Stimulated activated naive CD8-positive, alpha-beta T cell treated with anti-CD3 and anti-CD28 coated beads, Interleukin-15, amount 100 ng/mL, for 72 hours (primary cell): Measurements from ENCODE around the gene D2HGDH.

ENCODE experiments used
- ATAC-seq: fragments of 150-1000 bp; cut with Tn5 transposase; 2 replicates; pipeline ENCODE4 v1.10.0; 2021; ENCODE audit warnings: mild to moderate bottlenecking, moderate library complexity
- DNase-seq, 2 donors: peaks; one replicate each; pipeline ENCODE4 v3.0.0; 2021 to 2022
- H3K27ac Mint-ChIP-seq, 2 donors: one replicate each; pipeline ENCODE4 v1.8.0; 2022; ENCODE audit warnings: mild to moderate bottlenecking in 2 of 2, mixed read lengths in 2 of 2, moderate library complexity in 2 of 2
- H3K27me3 Mint-ChIP-seq: one replicate; pipeline ENCODE4 v1.8.0; 2022; ENCODE audit warnings: mixed read lengths
- H3K4me1 Mint-ChIP-seq: one replicate; pipeline ENCODE4 v1.8.0; 2022; ENCODE audit warnings: mild to moderate bottlenecking, mixed read lengths
- H3K4me3 Mint-ChIP-seq, 2 donors: one replicate each; pipeline ENCODE4 v1.8.0; 2022; ENCODE audit warnings: mild to moderate bottlenecking in 2 of 2, mixed read lengths in 2 of 2, moderate library complexity in 1 of 2
- H3K9me3 Mint-ChIP-seq, 2 donors: one replicate each; pipeline ENCODE4 v1.8.0; 2022; ENCODE audit warnings: mixed read lengths in 2 of 2

The D2HGDH gene

DNA sequence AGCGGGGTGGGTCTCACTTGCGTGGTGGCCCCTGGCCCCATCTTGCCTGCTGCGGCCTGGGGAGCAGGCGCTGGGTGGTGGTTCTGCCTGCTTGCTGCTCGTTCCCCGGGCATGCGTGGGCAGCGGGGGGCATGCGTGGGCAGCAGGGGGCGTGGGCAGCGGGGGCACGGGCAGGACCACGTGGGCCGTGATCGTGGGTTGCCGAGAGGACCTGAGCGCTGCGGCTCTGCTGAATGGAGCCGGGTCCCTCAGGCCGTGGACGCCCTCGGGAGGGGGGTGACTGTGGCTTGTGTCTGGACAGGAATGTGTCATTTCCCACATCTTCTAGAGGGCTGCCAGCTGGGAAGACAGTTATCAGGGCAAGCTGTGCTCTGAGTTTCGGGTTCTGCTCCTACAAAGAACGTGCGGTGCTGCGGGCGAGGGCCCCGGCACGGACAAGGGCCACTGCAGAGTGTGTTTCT lies 33.9 kb downstream of the D2HGDH start:
- H3K4me1 Mint-ChIP-seq: peaks cover 28% of the 10 kb centered on the region
- DNase-seq: no peak
- H3K4me3 Mint-ChIP-seq: no peak overlapping the region
- no peaks in the 10 kb centered on the region for H3K9me3 Mint-ChIP-seq
- peak overlapping the region in 1 of 2 donors; percentile 12 for H3K27ac Mint-ChIP-seq
- H3K27me3 Mint-ChIP-seq: no peaks in the 10 kb centered on the region
- ATAC-seq: no peak

DNA sequence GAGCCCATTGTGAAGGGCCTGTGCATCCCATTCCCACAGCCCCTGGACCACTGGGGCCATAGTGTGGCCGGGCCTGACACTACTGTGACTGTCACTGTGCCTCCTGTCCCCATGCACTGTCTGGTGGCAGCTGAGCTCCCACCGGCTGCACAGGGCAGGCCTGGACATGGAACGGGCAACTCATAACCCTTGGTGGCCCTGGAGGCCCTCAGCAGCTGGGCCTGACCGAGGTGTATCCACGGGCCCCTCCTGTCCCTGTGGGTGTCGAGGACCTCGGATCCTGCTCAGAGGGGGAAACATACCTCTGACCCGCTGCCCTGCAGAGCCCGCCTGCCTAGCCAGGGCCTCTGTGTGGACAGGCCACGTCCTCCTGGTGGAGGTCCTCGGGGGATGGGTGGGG lies 34.4 kb downstream of the D2HGDH start:
- Mint-ChIP-seq H3K4me3 (no peak overlapping the region), H3K4me1 (peaks cover 26% of the 10 kb centered on the region), H3K27ac (peak overlapping the region in 1 of 2 donors; percentile 27), H3K9me3 (no peaks in the 10 kb centered on the region), H3K27me3 (no peaks in the 10 kb centered on the region)
- ATAC-seq (no peak), DNase-seq (no peak)

DNA sequence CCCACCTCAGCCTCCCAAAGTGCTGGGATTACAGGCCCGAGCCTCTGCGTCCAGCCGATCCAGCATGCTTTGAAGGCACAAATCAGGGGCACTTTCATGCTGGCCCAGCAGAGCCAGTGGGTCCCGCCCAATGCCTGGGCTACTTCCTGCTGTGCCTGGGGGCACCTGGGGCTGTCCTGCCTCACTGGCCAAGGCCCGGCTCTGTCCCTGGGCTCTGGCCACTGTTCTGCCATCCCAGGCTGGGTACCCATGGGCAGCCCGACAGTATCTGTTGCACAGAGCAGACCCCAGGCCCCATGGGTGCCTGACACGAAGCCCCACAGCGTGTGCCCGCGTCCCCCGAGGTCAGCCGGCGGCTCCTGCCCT lies 35.4 kb downstream of the D2HGDH start:
- H3K27me3 Mint-ChIP-seq: no peaks in the 10 kb centered on the region
- ATAC-seq (no peak), DNase-seq (no peak)
- no peak overlapping the region for H3K27ac Mint-ChIP-seq
- H3K4me3 Mint-ChIP-seq: no peak overlapping the region
- peaks cover 26% of the 10 kb centered on the region for H3K4me1 Mint-ChIP-seq
- no peaks in the 10 kb centered on the region for H3K9me3 Mint-ChIP-seq

DNA sequence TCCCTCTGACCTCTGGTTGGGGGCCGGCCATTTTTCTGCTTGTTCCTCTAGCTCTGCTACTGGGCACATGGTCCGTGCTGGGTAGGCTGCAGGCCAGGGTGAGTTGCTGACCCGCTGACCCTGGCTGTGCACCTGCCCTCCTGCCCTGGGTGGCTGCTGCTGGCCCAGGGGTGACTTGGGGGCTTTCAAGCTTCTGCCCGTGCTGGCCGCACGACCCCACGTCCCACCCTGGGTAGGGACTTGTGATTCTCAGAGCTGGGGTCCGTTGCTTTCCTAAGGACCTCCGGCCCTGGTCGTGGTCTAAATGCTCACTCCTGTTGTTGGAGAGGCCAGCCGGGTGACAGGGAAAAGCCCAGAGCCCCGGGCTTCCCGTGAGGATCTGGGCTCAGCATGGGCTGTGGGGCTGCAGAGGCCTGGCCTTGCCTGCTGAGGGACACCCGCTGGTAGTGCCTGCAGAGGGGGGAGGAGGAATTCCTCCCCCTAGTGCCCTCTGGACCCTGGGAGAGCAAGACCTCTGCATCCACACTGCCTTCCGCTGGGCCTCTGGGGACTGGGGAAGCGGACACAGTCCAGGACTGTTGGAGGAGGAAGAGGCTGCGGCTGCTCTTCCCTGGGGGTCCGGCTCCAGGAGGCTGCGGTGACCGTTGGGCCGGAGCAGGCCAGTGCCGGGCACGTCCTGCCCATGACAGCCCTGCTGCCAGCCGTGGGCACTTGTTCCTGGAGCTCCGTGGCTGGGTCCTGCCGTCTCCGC lies 35.9 kb downstream of the D2HGDH start:
- H3K27ac Mint-ChIP-seq: no peak overlapping the region
- H3K4me3 Mint-ChIP-seq: peak overlapping the region in 1 of 2 donors; percentile 13
- H3K9me3 Mint-ChIP-seq: no peaks in the 10 kb centered on the region
- ATAC-seq (no peak), DNase-seq (no peak)
- H3K4me1 Mint-ChIP-seq: peaks cover 26% of the 10 kb centered on the region
- H3K27me3 Mint-ChIP-seq: peaks cover 4% of the 10 kb centered on the region

DNA sequence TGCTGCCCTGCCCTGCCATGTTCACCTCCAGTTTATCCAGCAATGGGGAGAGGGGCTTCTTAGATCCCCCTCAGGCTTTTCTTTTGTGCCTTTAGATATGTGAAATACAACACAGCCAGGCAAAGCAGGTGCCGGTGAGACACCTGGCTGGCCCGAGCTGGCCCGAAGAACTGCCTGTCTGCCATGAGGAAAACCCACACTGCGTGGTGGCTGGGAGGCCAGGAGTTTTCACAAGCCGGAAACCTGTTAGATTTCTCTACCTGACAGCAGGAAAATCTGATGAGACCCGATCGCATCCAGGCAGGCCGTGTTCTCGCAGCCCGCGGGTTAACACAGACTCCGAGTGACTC lies 36.5 kb downstream of the D2HGDH start:
- Mint-ChIP-seq H3K4me3 (no peak overlapping the region), H3K27me3 (peaks cover 10% of the 10 kb centered on the region), H3K4me1 (peaks cover 26% of the 10 kb centered on the region), H3K9me3 (no peaks in the 10 kb centered on the region), H3K27ac (peak overlapping the region; percentile 34 to 46)
- DNase-seq (no peak), ATAC-seq (no peak)

DNA sequence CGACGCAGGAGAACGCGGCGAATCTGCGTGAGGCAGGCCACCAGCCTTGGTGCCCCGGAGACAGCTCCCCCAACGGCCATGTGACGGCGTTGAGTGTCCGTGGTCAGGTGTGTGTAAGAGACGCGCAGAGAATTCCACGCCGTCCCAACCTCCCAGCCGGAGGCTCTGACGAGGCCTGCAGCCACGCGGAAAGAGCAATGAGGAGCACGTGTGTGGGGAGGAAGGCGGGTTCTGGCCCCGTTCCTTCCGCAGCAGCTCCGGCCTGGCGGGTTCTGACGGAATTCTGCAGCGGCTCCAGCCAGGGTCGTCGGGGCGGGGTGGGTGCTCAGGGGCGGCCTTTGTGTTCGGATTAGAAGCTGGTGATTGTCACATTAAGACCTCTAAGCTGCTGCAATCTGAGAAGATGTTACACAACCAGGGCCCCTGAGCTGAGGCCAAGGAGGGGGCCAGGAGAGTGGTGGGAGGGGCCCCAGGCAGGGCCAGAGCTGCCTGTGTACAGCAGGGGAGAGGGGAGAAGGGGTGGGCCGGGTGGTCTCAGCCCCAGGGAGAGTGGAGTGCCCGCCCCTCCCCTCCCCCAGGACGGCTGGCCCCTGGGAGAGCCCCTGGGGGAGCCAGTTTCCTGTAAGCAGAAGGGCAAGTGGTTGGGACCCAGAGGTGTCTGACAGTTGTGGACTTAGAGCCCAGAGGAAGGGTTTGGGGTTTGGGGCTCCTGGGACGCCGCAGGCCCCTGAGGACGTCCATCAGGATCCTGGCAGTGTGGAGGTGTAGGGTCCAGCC lies 37.0 kb downstream of the D2HGDH start:
- Mint-ChIP-seq H3K4me3 (peak overlapping the region; percentile 52 to 72), H3K27me3 (peaks cover 12% of the 10 kb centered on the region), H3K4me1 (peaks cover 26% of the 10 kb centered on the region), H3K27ac (peak overlapping the region; percentile 65 to 97), H3K9me3 (no peaks in the 10 kb centered on the region)
- ATAC-seq (peak; percentile 47), DNase-seq (no peak)

DNA sequence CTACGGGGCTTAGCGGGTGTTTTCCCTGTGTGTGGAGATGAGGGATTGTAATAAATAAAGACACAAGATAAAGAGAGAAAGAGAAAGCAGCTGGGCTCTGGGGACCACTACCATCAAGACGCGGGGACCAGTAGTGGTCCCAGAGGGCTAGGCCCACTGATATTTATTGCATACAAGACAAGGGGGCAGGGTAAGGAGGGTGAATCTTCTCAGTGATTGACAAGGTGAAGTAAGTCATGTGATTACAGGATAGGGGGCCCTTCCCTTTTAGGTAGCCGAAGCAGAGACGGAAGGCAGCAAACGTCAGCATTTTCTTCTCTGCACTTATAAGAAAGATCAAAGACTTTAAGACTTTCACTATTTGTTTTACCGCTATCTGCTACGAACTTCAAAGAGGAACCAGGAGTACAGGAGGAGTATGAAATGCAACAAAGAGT lies 37.7 kb downstream of the D2HGDH start:
- peak overlapping the region; percentile 52 to 72 for H3K4me3 Mint-ChIP-seq
- ATAC-seq (no peak), DNase-seq (peak; percentile 31 to 44)
- H3K4me1 Mint-ChIP-seq: peaks cover 26% of the 10 kb centered on the region
- peaks cover 14% of the 10 kb centered on the region for H3K27me3 Mint-ChIP-seq
- no peaks in the 10 kb centered on the region for H3K9me3 Mint-ChIP-seq
- H3K27ac Mint-ChIP-seq: peak overlapping the region; percentile 65 to 97

DNA sequence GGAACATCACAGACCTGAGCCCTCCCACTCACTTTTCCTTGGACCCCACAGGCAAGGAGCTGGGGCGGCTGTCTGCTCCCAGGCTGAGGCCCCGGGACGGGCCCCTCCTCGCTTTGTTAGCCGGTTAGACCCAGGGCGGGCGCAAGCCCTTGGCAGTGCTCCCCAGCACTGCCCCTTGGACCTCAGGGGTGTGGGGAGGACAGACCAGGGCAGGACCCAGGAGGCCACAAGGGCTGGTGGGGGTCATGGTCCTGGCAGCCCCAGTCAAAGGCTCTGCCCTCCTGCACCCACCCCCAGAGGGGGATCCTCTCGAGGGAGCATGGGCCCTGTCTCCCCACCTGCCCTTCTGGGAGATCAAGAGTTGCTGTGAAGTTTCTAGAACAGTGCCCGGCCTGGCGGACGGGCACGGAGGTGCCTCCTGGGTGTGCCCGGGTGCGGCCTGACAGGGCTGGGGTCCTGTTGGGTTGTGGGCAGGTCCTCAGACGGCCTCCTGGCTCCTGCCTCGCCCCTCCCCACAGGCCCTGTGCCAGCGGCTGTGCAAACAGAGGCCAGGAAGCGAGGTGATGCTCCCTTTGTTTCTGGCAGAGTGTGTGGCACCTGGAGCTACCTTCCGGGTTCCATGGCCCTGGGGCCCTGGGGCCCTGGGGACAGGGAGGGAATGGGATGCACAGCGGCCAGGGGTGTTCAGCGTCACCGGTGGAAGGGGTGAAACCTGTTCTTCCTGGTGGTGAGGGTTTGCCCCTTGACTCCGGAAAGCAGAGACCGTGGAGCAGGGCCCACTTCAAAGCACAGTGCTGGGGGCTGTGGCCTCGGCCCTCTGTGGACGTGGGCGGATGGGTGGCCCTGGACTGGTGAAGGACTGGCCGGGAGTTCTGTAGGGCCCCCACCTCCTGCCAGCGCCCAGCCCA lies 39.3 kb downstream of the D2HGDH start:
- H3K27ac Mint-ChIP-seq: no peak overlapping the region
- H3K9me3 Mint-ChIP-seq: no peaks in the 10 kb centered on the region
- peak; percentile 25 for ATAC-seq
- no peak overlapping the region for H3K4me3 Mint-ChIP-seq
- peaks cover 19% of the 10 kb centered on the region for H3K27me3 Mint-ChIP-seq
- H3K4me1 Mint-ChIP-seq: peaks cover 26% of the 10 kb centered on the region
- DNase-seq: no peak

DNA sequence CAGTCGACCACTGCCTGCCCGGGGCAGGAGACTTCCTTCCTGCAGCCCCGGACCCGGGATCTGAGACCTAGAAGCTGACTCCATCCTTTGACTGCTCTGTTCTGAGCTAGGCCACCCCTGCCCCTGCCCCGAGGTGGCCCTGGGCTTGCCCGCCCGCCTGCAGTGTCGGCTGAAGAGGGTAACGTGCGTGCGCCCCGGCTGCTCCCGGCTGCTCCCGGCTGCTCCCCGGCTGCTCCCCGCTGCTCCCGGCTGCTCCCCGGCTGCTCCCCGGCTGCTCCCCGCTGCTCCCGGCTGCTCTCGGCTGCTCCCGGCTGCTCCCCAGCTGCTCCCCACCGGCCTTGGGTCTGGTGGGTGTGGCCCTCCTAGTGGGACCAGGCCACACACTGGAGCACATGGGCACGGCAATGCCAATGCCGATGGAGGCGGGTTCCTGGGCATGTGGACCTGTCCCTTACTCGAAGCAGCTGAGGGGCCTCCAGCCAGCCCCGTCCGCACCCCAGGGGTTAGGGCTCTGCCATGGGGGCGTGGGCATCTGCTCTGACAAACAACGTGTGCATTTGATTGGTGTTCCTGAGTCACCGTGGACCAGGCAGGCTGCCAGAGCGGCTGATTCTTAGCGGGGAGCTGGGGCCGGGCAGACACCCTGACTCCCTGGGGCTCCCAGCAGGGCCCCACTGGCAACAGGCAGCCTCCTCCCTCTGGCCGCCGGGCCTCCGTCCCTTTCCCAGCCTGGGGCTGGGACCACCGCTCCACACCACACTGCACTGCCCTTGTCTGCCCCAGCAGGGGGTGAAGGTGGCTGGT lies 40.2 kb downstream of the D2HGDH start:
- peaks cover 26% of the 10 kb centered on the region for H3K4me1 Mint-ChIP-seq
- H3K9me3 Mint-ChIP-seq: no peaks in the 10 kb centered on the region
- ATAC-seq (no peak), DNase-seq (no peak)
- peaks cover 19% of the 10 kb centered on the region for H3K27me3 Mint-ChIP-seq
- H3K27ac Mint-ChIP-seq: peak overlapping the region in 1 of 2 donors; percentile 92
- no peak overlapping the region for H3K4me3 Mint-ChIP-seq

DNA sequence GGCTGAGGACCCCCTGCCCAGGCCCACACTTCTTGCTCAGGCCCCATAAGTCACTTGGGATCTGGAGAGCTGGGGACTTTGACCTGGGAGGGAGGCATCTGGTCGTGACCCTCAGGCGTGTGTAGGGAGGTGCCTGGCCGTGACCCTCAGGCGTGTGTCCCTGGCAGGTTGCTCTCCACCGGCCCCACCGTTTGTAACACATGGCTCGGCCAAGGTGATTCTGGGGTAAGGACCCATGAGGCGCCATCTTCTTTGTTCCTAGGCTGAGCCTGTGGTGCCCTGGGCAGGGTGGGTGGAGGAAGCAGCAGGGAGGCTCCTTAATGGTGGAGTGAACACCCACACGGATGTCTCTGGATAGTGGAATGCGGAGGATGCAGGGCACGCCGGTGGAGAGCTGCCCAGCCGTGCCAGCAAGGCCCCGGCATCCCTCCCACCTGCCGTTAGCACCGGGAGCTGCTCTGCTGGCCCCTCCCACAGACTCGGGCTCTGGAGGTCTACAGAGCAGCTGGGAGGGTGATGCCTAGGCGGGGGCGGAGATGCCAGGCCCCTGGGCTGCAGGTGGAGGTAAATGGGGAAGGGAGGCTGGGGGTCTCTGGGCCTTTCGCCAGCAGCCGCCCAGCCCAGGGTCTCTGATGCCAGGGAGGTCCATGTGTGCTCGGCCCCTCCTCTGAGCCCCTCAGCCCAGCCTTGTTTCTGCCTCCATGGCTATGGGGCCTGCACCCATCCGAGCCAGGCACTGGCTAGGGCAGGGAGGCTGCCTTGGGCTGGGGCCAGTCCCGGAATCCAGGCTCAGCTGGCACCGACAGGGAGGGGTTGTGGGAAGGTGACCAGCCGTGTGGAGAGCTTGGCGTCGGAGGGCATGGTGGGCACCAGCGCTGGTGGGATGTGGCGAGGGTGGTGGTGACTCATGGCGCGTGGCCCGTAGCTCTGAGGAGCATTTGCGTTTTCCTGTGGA lies 41.1 kb downstream of the D2HGDH start:
- H3K9me3 Mint-ChIP-seq: no peaks in the 10 kb centered on the region
- no peak for ATAC-seq
- H3K4me1 Mint-ChIP-seq: peaks cover 26% of the 10 kb centered on the region
- H3K27me3 Mint-ChIP-seq: peaks cover 19% of the 10 kb centered on the region
- no peak overlapping the region for H3K4me3 Mint-ChIP-seq
- peak overlapping the region; percentile 65 to 92 for H3K27ac Mint-ChIP-seq
- DNase-seq: no peak

DNA sequence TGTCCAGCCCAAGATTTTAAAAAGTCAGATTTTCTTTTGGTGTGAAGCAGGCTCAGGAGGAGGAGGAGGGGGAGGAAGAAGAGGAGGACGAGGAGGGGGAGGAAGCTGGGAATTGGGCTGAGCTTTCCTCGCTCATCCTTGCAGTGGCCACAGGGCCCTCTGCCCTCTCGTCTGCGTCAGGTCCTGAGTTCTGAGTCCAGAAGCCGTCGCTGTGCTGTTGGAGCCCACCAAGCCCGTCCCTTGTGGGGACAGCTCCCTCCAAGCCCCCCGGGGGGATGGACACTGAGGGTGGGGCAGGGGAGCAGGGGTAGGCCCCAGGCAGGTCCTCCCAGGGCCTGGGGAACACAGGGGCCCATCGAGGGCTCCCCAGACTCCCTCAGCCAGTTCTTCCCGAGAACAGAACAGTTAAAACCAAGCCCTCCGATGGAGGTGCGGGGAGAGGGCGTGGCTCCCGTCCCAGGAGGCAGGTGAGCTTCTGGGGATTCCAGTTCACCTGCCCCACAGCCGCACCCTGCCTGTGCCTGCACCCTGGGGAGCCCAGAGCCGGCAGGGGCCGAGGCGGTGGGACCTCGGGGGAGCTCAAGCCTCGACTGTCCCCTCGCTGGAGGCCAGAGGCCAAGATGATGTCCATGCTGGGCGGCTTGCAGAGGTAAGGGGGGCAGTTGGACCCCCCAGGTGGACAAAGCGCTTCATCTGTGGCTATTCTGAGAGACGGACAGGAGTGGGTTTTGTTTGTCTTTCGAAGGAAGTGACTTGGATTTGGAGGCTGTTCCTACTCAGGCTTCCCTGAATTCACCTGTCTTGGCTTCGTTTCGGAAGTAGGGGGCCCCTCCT lies 42.1 kb downstream of the D2HGDH start, which contains the start of gene GAL3ST2:
Gene GAL3ST2, plus strand, starts transcription at position 487 of the 834 bp plus-strand sequence. Its CDS starts 134 bp downstream, at position 621.
- ATAC-seq (no peak), DNase-seq (no peak)
- Mint-ChIP-seq H3K4me1 (peaks cover 20% of the 10 kb centered on the region), H3K9me3 (no peaks in the 10 kb centered on the region), H3K27me3 (peaks cover 19% of the 10 kb centered on the region), H3K4me3 (no peak within 1 kb of the TSS), H3K27ac (peak within 1 kb of the TSS in 1 of 2 donors; percentile 92)

DNA sequence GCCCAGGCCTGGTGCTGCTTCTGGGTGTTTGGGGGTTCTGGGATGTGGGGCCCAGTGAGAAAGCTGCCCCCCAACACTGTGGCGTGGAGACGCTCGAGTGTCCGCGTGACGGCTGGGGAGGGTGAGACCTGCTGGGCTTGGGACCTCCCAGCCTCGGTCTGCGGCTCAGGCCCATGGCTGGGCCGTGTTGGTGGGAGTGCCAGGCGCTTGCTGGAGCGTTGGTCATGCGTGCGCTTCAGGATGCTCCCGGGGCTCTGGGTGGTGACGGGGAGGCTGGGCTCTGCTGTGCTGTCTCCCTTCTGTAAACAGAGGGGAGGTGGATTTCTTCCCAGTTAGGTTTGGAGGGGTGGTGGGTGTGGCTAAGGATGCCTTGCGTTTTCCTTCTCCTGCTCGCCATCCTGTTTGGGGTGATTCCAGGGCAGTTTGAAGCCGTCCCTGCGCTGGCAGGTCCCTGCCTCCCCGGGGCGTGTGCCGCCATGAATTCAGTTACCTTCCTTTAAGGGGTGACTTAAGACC lies 42.8 kb downstream of the D2HGDH start:
- peak overlapping the region in 1 of 2 donors; percentile 42 for H3K27ac Mint-ChIP-seq
- H3K4me3 Mint-ChIP-seq: no peak overlapping the region
- DNase-seq: no peak
- no peak for ATAC-seq
- H3K9me3 Mint-ChIP-seq: no peaks in the 10 kb centered on the region
- H3K27me3 Mint-ChIP-seq: peaks cover 19% of the 10 kb centered on the region
- H3K4me1 Mint-ChIP-seq: peaks cover 13% of the 10 kb centered on the region
